GM23338 (cell line): ENCODE measurements around the gene MAN2B2. TPM values are rescaled to one million over a fixed set of nuclear protein-coding genes. Genes with fewer than 3 reads are reported as not detected.

Experiments used
- ATAC-seq: fragments of 200-7000 bp; cut with Tn5 transposase; 3 replicates; pipeline ENCODE4 v1.9.1; 2020
- DNase-seq: peaks from one replicate; pipeline ENCODE4 v3.0.0-alpha.2; 2015; ENCODE audit warnings: low spot score
- H2AFZ ChIP-seq: fragments of 200-600 bp; sonication (generic); 2 replicates; pipeline ENCODE4 v1.8.0; 2016; ENCODE audit warnings: antibody characterized with exemption, mild to moderate bottlenecking, moderate library complexity
- H3F3A ChIP-seq: fragments of 200-600 bp; sonication (generic); replicated peaks from 2 replicates; pipeline ENCODE4 v1.8.0; 2017; ENCODE audit warnings: antibody characterized with exemption, mixed run types, low read depth
- H3K27ac ChIP-seq: fragments of 200-600 bp; sonication (generic); 2 replicates; pipeline ENCODE4 v1.6.1; 2016; ENCODE audit warnings: low read depth
- H3K27me3 ChIP-seq: fragments of 200-600 bp; sonication (generic); 2 replicates; pipeline ENCODE4 v1.8.0; 2016; ENCODE audit warnings: mild to moderate bottlenecking, mixed run types, moderate library complexity; ENCODE audit not compliant: insufficient read depth
- H3K36me3 ChIP-seq: fragments of 200-600 bp; sonication (generic); 2 replicates; pipeline ENCODE4 v1.8.0; 2016; ENCODE audit warnings: mild to moderate bottlenecking; ENCODE audit not compliant: insufficient read depth
- H3K4me1 ChIP-seq: fragments of 200-600 bp; sonication (generic); 2 replicates; pipeline ENCODE4 v1.8.0; 2016; ENCODE audit warnings: mild to moderate bottlenecking, moderate library complexity; ENCODE audit not compliant: insufficient read depth
- H3K4me2 ChIP-seq: fragments of 200-600 bp; sonication (generic); 2 replicates; pipeline ENCODE4 v1.7.1; 2017; ENCODE audit warnings: mixed run types
- H3K4me3 ChIP-seq: fragments of 200-600 bp; sonication (generic); 2 replicates; pipeline ENCODE4 v1.6.1; 2016; ENCODE audit warnings: mixed run types
- H3K79me2 ChIP-seq: fragments of 200-600 bp; sonication (generic); replicated peaks from 2 replicates; pipeline ENCODE4 v1.8.0; 2017; ENCODE audit warnings: mild to moderate bottlenecking; ENCODE audit not compliant: insufficient read depth
- H3K9me2 ChIP-seq: fragments of 200-600 bp; sonication (generic); 2 replicates; pipeline ENCODE4 v1.8.0; 2017; ENCODE audit not compliant: insufficient read depth
- H4K20me1 ChIP-seq: fragments of 200-600 bp; sonication (generic); replicated peaks from 2 replicates; pipeline ENCODE4 v1.8.0; 2017; ENCODE audit warnings: mild to moderate bottlenecking; ENCODE audit not compliant: insufficient read depth
- H3K27ac Mint-ChIP-seq: 2 replicates; pipeline ENCODE4 v1.8.0; 2020; ENCODE audit warnings: inconsistent platforms, mild to moderate bottlenecking, moderate library complexity, mixed read lengths
- H3K27me3 Mint-ChIP-seq: 3 replicates; pipeline ENCODE4 v1.8.0; 2022; ENCODE audit warnings: low read depth, mild to moderate bottlenecking, moderate library complexity, mixed read lengths, inconsistent platforms; ENCODE audit not compliant: insufficient read depth, poor library complexity
- H3K36me3 Mint-ChIP-seq: 3 replicates; pipeline ENCODE4 v1.8.0; 2021; ENCODE audit warnings: low read depth, mild to moderate bottlenecking, inconsistent platforms, moderate library complexity, mixed read lengths
- H3K4me1 Mint-ChIP-seq: 3 replicates; pipeline ENCODE4 v1.8.0; 2020; ENCODE audit warnings: mild to moderate bottlenecking, inconsistent platforms, mixed read lengths
- H3K4me3 Mint-ChIP-seq: 3 replicates; pipeline ENCODE4 v1.8.0; 2021; ENCODE audit warnings: moderate library complexity, mild to moderate bottlenecking, inconsistent platforms, mixed read lengths
- H3K9me3 Mint-ChIP-seq: 3 replicates; pipeline ENCODE4 v1.8.0; 2020; ENCODE audit warnings: moderate library complexity, mild to moderate bottlenecking, inconsistent platforms, mixed read lengths
- CREB1 ChIP-seq: fragments of 250-450 bp; sonication (Bioruptor Pico); IDR thresholded peaks from 2 replicates; pipeline ENCODE4 v1.5.0; 2020; ENCODE audit warnings: low read depth, mild to moderate bottlenecking, moderate library complexity
- ETS1 ChIP-seq: IDR thresholded peaks from 2 replicates; pipeline ENCODE4 v1.6.1; 2016; ENCODE audit warnings: antibody characterized with exemption
- EZH2 ChIP-seq: fragments of 200-600 bp; sonication (generic); IDR thresholded peaks from one replicate; pipeline ENCODE4 v1.8.0; 2017; ENCODE audit warnings: antibody characterized with exemption, mild to moderate bottlenecking, low read depth; ENCODE audit not compliant: unreplicated experiment
- EZH2phosphoT487 ChIP-seq: fragments of 200-600 bp; sonication (generic); IDR thresholded peaks from one replicate; pipeline ENCODE4 v1.8.1; 2018; ENCODE audit warnings: antibody characterized with exemption; ENCODE audit not compliant: unreplicated experiment
- JUNB ChIP-seq: IDR thresholded peaks from one replicate; pipeline ENCODE4 v1.6.1; 2016; ENCODE audit warnings: antibody characterized with exemption; ENCODE audit not compliant: unreplicated experiment
- POLR2AphosphoS5 ChIP-seq: IDR thresholded peaks from 2 replicates; pipeline ENCODE4 v1.6.1; 2016; ENCODE audit warnings: antibody characterized with exemption, low read depth
- REST ChIP-seq: IDR thresholded peaks from one replicate; pipeline ENCODE4 v1.6.1; 2018; ENCODE audit warnings: antibody characterized with exemption; ENCODE audit not compliant: unreplicated experiment
- STAT1 ChIP-seq: IDR thresholded peaks from one replicate; pipeline ENCODE4 v1.6.1; 2016; ENCODE audit warnings: antibody characterized with exemption; ENCODE audit not compliant: unreplicated experiment
- ZNF331 ChIP-seq: fragments of 250-450 bp; sonication (Bioruptor Pico); IDR thresholded peaks from 2 replicates; pipeline ENCODE4 v1.5.0; 2020; ENCODE audit warnings: low read depth, mild to moderate bottlenecking, moderate library complexity
- polyA plus RNA-seq: library from polyadenylated mRNA; unstranded; fragments of >200 nt; fragmentation: Nextera tagmentation; extraction: Ambion mirVana; gene quantifications from 2 replicates; pipeline ENCODE4 v1.2.1, GENCODE V29; 2016
- total RNA-seq: library from RNA; depleted of rRNA; stranded (reverse); fragments of >200 nt; shearing (Covaris generic); gene quantifications from 2 replicates; pipeline ENCODE4 v1.2.3, GENCODE V29; 2014

MAN2B2 gene
- total and polyA plus RNA-seq, 2 experiments from 2014 or later, result 1.6 to 6.9 TPM

DNA sequence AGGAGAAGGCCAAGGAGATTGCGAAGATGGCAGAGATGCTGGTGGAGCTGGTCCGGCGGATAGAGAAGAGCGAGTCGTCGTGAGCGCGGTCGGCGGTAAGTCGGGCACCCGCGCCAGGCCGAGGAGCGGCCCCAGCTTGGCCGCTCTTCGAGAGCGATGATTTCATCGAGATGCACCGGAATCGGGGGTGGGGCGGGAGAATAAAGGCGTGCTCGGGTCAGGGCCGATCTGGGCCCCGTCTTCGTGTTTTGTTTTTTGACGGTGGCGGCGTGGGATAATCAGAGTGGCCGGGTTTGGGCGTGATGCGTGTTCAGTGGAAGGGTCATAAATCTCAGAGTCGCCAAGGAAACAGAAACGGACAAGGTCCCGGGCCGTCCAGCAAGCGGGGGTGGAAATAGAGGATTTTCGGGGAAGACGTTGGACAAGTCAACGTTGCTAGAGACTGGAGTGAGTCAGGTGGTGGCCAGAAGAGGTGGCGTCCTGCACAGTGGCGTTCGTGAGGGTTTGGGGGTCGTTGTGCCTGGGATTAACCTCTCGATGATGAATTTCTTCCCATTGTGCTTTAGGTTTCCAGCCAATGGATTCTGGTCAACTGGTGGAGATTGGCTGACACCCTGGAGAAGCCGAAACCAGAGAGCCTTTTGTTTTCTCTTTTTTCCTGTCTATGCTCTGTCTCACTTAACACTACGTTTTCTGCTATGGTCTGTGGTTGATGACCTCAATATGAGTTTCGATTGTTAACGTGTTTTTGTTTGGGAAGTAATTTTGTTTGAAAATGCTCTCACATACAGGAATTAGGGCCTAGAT is 66.4 kb downstream of the MAN2B2 start:
- H3K79me2 ChIP-seq, result peaks cover 28% of the 10 kb centered on the region

More for the DNA sequence above, 66.4 kb downstream of the MAN2B2 start:
- H3K4me2 ChIP-seq, result peak overlapping the region; percentile 98
- ATAC-seq (peak; percentile 42), DNase-seq (peak; percentile 45)
- Mint-ChIP-seq H3K4me1 (peaks cover 19% of the 10 kb centered on the region), H3K27me3 (peaks cover 15% of the 10 kb centered on the region), H3K4me3 (peak overlapping the region; percentile 99), H3K27ac (peak overlapping the region; percentile 95), H3K36me3 (peaks cover 32% of the 10 kb centered on the region), H3K9me3 (peaks cover 6% of the 10 kb centered on the region; the same call in 1 of the 3 replicates)
- peaks cover 16% of the 10 kb centered on the region for H3K4me1 ChIP-seq
- H3K4me3 ChIP-seq, result peak overlapping the region; percentile 98
- H3K27me3 ChIP-seq, result no peaks in the 10 kb centered on the region
- peaks cover 4% of the 10 kb centered on the region for H3F3A ChIP-seq
- H4K20me1 ChIP-seq, result peaks cover 21% of the 10 kb centered on the region
- no peak overlapping the region for H2AFZ ChIP-seq
- no peak for TF ChIP-seq POLR2AphosphoS5
- TF ChIP-seq EZH2phosphoT487, result no peak
- TF ChIP-seq CREB1, result no peak
- no peak for TF ChIP-seq ETS1
- TF ChIP-seq REST, result no peak
- TF ChIP-seq STAT1, result no peak
- TF ChIP-seq EZH2, result no peak
- no peak for TF ChIP-seq JUNB
- no peak for TF ChIP-seq ZNF331 (CRISPR knock-in tag)
- peak overlapping the region; percentile 99 for H3K27ac ChIP-seq
- peaks cover 13% of the 10 kb centered on the region for H3K36me3 ChIP-seq
- H3K9me2 ChIP-seq, result no peaks in the 10 kb centered on the region
